Measurements from ENCODE around the gene YOD1. TPM values are rescaled to one million over a fixed set of nuclear protein-coding genes. Genes with fewer than 3 reads are reported as not detected.
A peak's percentile ranks its signal among the peaks of the same experiment; 100 is the strongest.

Gene YOD1
- total and polyA plus RNA-seq, 8 donors = 7.3 to 15.0 (median 13.0) TPM

- no peaks in the 10 kb centered on the region for H3K36me3 ChIP-seq
- H3K27ac ChIP-seq = no peak overlapping the region
- no peaks in the 10 kb centered on the region for H3K27me3 ChIP-seq
- DNase-seq (no peak), ATAC-seq (no peak)
- no peak overlapping the region for H3K4me3 ChIP-seq
- no peak for TF ChIP-seq CTCF (IDR thresholded peaks at IDR 0.05)
- intact Hi-C loops (cut with DNase I) = no loop called here
- H3K4me1 ChIP-seq = peaks cover 0 to 4% of the 10 kb centered on the region in 2 donors
- H3K9me3 ChIP-seq = no peaks in the 10 kb centered on the region
Measured at GRCh38 chr1:207013321-207014085, 37.5 kb downstream of the YOD1 start.

- Histone ChIP-seq H3K36me3 (no peaks in the 10 kb centered on the region), H3K4me3 (no peak overlapping the region), H3K27me3 (no peaks in the 10 kb centered on the region), H3K9me3 (no peaks in the 10 kb centered on the region), H3K4me1 (peaks cover 0 to 5% of the 10 kb centered on the region in 2 donors), H3K27ac (peak overlapping the region; percentile 48 to 69)
- intact Hi-C loops (cut with DNase I) = no loop called here
- TF ChIP-seq CTCF (IDR thresholded peaks at IDR 0.05) = no peak
- no peak for DNase-seq
- ATAC-seq = peak; percentile 71
Measured at GRCh38 chr1:207010726-207011125, 40.3 kb downstream of the YOD1 start.

DNA sequence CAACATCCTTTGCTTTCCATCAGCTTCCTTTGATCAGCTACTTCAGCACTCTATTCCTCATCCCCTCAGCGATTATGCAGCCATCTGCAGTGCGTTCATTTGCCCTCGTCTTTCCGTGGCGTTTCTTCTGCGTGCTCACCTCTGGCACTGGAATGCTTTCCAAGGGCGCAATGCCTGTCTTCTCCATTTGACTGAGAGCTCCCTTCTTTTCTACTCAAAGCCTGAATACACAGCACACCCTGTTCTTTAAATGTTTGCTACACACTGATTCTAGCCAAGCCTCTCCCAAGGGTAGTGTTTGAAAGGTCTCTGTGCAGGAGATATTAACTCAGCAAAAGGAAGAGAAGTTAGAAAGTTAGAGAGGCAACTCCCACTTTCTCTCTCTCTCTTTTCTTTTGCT is 41.1 kb downstream of the YOD1 start:
- H3K27ac ChIP-seq = peak overlapping the region; percentile 48 to 69
- H3K4me3 ChIP-seq = no peak overlapping the region
- H3K27me3 ChIP-seq = no peaks in the 10 kb centered on the region
- intact Hi-C loops (cut with DNase I) = no loop called here
- DNase-seq = no peak
- H3K9me3 ChIP-seq = no peaks in the 10 kb centered on the region
- no peak for TF ChIP-seq CTCF (IDR thresholded peaks at IDR 0.05)
- ATAC-seq = peak; percentile 77
- H3K4me1 ChIP-seq = peaks cover 5 to 11% of the 10 kb centered on the region in 2 donors
- no peaks in the 10 kb centered on the region for H3K36me3 ChIP-seq

DNA sequence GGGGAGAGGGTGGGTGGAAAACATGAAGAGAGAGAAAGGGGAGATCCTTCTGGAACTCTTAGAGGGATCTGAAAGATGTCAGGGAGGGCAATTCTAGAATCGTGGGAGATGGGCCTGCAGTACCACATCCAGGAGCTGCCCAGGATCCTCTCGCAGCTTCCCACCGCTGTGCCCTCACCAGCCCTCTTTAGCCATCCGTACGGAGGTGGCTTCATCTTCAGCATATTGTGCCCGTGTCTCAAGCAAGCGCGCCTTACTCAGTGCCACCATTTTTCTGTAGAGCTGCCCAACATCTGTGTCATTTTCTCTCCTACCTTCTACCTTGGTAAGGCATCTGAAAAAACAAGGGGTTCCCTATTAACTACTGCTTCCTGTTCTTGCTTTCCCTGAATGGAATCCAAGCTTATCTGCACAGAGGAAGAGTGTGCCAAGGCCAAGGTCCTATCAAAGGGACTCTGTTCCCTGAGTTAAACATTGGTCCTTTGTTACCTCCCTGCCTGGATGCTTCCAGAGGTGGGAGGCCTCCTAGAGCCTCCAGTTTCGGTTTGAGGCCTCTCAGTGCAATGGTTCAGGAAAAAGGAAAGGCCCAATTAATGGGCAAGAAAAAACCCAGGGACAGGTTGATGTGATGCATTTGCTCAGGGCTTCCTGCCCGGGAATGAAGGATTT is 41.7 kb downstream of the YOD1 start:
- ATAC-seq = no peak
- H3K27ac ChIP-seq = peak overlapping the region; percentile 7 to 69
- intact Hi-C loops (cut with DNase I) = no loop called here

More for the DNA sequence above, 41.7 kb downstream of the YOD1 start:
- Histone ChIP-seq H3K4me3 (no peak overlapping the region), H3K4me1 (peaks cover 5 to 14% of the 10 kb centered on the region in 2 donors), H3K9me3 (no peaks in the 10 kb centered on the region), H3K27me3 (no peaks in the 10 kb centered on the region), H3K36me3 (no peaks in the 10 kb centered on the region)
- TF ChIP-seq CTCF (IDR thresholded peaks at IDR 0.05) = no peak
- no peak for DNase-seq
